AG09319 (cell line): ENCODE results near the gene PLCL2.

ENCODE experiments used
- DNase-seq: peaks from one replicate; pipeline ENCODE4 v3.0.0-alpha.2; 2010; ENCODE audit warnings: low read depth; ENCODE audit errors: extremely low read depth
- TF ChIP-seq, protein P1 (sequence below): IDR thresholded peaks from 2 replicates; pipeline ENCODE4 v1.5.1; 2011; ENCODE audit warnings: low read depth, mild to moderate bottlenecking, inconsistent platforms, low read length, moderate library complexity

Gene PLCL2

DNA sequence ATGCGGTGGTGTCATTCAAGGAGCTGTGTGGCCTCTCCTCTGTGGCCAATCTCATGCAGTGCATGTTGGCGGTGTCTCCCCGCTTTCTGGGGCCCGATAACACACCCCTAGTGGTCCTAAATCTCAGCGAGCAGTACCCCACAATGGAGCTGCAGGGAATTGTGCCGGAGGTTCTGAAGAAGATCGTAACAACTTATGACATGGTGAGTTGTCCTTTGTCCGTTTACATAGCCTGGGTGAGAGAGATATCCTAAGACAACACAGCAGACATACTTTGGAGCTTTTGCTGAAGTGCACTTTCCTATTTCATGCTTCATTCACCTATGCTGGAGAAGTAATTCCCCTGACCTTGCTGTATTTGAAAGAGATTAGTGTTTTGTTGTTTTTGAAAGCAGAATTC lies 130.0 kb downstream of the PLCL2 start:
- TF ChIP-seq, protein P1, sequence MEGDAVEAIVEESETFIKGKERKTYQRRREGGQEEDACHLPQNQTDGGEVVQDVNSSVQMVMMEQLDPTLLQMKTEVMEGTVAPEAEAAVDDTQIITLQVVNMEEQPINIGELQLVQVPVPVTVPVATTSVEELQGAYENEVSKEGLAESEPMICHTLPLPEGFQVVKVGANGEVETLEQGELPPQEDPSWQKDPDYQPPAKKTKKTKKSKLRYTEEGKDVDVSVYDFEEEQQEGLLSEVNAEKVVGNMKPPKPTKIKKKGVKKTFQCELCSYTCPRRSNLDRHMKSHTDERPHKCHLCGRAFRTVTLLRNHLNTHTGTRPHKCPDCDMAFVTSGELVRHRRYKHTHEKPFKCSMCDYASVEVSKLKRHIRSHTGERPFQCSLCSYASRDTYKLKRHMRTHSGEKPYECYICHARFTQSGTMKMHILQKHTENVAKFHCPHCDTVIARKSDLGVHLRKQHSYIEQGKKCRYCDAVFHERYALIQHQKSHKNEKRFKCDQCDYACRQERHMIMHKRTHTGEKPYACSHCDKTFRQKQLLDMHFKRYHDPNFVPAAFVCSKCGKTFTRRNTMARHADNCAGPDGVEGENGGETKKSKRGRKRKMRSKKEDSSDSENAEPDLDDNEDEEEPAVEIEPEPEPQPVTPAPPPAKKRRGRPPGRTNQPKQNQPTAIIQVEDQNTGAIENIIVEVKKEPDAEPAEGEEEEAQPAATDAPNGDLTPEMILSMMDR, result no peak
- DNase-seq, result no peak

DNA sequence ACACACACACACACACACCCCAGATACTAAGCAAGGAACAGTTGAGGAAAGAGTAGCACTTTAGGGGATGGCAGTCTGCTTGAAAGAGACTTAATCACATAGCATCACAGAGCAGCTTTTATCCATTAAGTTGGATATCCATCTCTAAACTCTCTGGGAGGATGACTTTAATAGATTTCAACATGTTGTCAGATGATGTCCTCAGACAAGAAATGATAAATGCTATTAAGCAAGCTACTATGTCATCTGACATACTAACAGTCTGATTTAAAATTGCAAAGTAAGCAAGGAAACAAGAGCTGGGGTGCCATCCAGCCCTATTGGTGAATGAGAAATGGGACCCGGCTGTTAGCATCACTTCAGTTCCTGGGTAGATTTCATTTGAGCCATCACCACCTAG lies 136.9 kb downstream of the PLCL2 start:
- TF ChIP-seq, protein P1, result no peak
- no peak for DNase-seq

DNA sequence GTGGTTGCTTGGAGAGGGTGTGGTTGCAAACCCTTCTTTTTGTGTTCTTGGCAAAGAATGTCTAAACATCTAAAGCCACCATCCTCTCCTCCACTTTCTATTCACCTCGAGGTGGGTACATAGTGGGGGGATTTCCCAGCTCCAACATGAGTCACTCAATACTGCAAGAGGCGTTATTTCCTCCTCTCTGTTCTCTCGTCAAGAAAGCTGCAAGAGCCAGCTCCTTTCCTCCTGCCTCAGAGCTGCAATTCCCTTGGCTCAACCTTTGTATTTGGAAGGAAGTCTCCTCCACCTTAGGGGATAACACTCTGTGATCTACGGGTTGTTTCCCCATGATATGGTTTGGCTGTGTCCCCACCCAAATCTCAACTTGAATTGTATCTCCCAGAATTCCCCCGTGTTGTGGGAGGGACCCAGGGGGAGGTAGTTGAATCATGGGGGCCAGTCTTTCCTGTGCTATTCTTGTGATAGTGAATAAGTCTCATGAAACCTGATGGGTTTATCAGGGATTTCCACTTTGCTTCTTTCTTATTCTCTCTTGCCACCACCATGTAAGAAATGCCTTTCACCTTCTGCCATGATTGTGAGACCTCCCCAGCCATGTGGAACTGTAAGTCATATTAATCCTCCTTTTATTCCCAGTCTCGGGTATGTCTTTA lies 138.4 kb downstream of the PLCL2 start:
- TF ChIP-seq, protein P1, result no peak
- no peak for DNase-seq

DNA sequence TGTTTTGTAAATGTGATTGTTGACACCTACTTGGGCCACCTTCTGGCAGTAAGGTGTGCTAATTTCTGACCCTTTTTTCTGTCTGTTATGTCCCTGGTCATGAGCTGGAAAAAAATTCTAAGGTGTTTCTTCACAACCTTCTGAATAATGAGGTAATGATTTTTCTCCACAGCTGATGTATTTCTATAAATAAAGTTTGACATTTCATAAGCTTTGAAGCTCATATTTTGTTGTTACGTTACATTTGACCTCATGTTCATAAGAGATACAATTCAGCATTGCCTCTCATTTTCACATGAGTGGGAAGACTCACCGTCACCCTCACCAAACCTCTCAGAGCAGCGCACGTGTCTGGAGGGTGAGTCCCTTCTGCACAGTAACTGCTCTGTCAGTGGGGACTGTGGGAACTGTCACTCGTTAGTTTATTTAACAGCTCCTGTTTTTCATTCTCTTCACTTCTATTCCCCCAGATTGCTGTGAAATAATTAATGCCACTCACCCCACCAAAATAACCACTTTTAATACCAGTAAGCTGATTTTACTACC lies 140.9 kb downstream of the PLCL2 start:
- TF ChIP-seq, protein P1, result no peak
- DNase-seq, result no peak

DNA sequence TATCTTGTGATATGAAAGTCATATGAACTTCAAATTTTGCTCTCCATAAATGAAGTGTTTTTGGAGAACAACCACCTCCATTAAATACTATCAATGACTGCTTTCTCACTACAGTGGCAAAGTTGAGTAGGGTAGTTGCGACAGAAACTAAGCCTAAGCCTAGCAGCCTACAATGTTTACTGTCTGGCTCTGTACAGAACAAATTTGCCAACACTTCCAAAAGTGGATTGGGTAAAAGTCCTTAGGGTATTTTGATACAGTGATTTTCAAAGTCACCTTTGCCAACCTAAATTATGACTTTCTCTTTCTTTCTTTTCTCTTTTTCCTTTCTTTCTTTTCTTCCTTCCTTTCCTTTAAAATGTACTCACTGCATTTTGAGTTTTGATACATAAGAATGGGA lies 142.6 kb downstream of the PLCL2 start:
- DNase-seq, result no peak

DNA sequence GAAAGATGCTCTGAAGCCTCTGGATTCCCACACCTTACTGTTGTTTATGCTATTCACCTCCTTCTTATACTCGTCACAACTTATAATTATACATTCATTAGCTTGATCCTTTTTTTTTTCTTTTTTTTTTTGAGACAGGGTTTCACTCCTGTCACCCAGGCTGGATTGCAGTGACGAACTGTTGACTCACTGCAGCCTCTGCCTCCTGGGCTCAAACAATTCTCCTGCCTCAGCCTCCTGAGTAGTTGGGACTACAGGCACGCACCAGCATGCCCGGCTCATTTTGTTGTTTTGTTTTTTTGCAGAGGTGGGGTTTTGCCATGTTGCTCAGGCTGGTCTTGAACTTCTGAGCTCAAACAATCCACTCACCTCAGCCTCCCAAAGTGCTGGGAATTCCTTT lies 143.6 kb downstream of the PLCL2 start:
- DNase-seq, result no peak
- TF ChIP-seq, protein P1, result no peak

More for the DNA sequence above, 142.6 kb downstream of the PLCL2 start:
- TF ChIP-seq, protein P1, result no peak

DNA sequence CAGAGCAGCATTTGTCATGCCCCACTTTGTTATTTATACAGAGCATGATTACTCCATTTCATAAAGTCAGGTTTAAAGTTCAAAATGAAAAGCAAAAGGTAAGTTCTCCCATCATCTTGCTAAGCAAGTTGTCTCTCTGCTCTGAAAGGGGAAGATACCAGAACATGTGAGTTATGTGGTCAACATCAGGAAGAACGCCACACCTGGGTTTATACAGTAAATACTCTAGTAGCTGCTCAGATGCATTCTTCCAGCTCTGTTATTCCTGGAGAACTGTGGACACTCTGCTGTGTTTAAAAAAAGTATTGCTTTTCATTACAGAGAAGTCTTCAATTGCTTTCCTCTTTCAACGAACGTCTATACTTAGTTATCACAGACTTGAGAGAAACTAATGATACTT lies 145.7 kb downstream of the PLCL2 start:
- no peak for DNase-seq
- TF ChIP-seq, protein P1, result no peak
